HG03103 (cell line): ENCODE results near the gene GRN.

ENCODE experiments used
- ATAC-seq: cut with Tn5 transposase; IDR thresholded peaks from one replicate; pipeline ENCODE4 v1.9.1; 2021; ENCODE audit warnings: low read depth; ENCODE audit not compliant: unreplicated experiment

Gene GRN

GRCh38 chr17:44344939-44345453 lies at the start of gene GRN:
Gene GRN (plus strand): TSS chr17:44345302. CDS start chr17:44349165, 3,863 bp downstream.
- ATAC-seq: peak; percentile 51

GRCh38 chr17:44297975-44298374 lies 47.1 kb upstream of the GRN start:
- no peak for ATAC-seq

GRCh38 chr17:44304651-44305050 lies 40.5 kb upstream of the GRN start:
- no peak for ATAC-seq

GRCh38 chr17:44307387-44308186 lies 37.5 kb upstream of the GRN start:
- no peak for ATAC-seq

GRCh38 chr17:44308320-44308818 lies 36.7 kb upstream of the GRN start, which contains the start of gene RUNDC3A:
Gene RUNDC3A (plus strand): TSS chr17:44308601. CDS start chr17:44308833, 232 bp downstream.
- ATAC-seq: no peak

- no peak for ATAC-seq
Measured at GRCh38 chr17:44308865-44309264, 36.2 kb upstream of the GRN start.

GRCh38 chr17:44309472-44309871 lies 35.6 kb upstream of the GRN start:
- ATAC-seq: no peak

GRCh38 chr17:44310188-44310587 lies 34.9 kb upstream of the GRN start:
- ATAC-seq: no peak

- ATAC-seq: no peak
Measured at GRCh38 chr17:44310609-44311376, 34.3 kb upstream of the GRN start.

- no peak for ATAC-seq
Measured at GRCh38 chr17:44311562-44312181, 33.4 kb upstream of the GRN start.

- ATAC-seq: no peak
Measured at GRCh38 chr17:44312396-44313104, 32.6 kb upstream of the GRN start.

GRCh38 chr17:44314031-44314430 lies 31.1 kb upstream of the GRN start:
- ATAC-seq: no peak

GRCh38 chr17:44314524-44314868 lies 30.6 kb upstream of the GRN start:
- no peak for ATAC-seq

- no peak for ATAC-seq
Measured at GRCh38 chr17:44314869-44315661, 30.0 kb upstream of the GRN start.

GRCh38 chr17:44315760-44316731 lies 29.1 kb upstream of the GRN start:
- ATAC-seq: no peak

- ATAC-seq: no peak
Measured at GRCh38 chr17:44317545-44317944, 27.6 kb upstream of the GRN start.

- ATAC-seq: no peak
Measured at GRCh38 chr17:44318077-44318892, 26.8 kb upstream of the GRN start.

GRCh38 chr17:44320066-44320465 lies 25.0 kb upstream of the GRN start:
- ATAC-seq: no peak
